Lower leg skin (tissue), 4 donors: ENCODE results near the gene IPP. TPM values are rescaled to one million over a fixed set of nuclear protein-coding genes. Genes with fewer than 3 reads are reported as not detected.
"Not testable (repeated sequence)": the region's sequence is repeated elsewhere in the genome, so short reads cannot be mapped to it uniquely, and the experiment has no call there.

Experiments used
- DNase-seq, 2 donors: peaks; one replicate each; pipeline ENCODE4 v3.0.0-alpha.2; 2019; ENCODE audit warnings: low spot score in 2 of 2
- H3K4me3 ChIP-seq: fragments of 200-600 bp; sonication (generic); 2 replicates; pipeline ENCODE4 v1.5.1; 2017; ENCODE audit warnings: mild to moderate bottlenecking, low read depth; ENCODE audit not compliant: poor library complexity, severe bottlenecking
- POLR2A ChIP-seq, 2 donors: fragments of 450-650 bp; IDR thresholded peaks; one replicate each; pipeline ENCODE4 v1.6.1; 2016 to 2017; ENCODE audit warnings: antibody characterized with exemption in 2 of 2, mild to moderate bottlenecking in 1 of 2, moderate library complexity in 1 of 2
- WGBS, 2 donors: methylation state at CpG; one replicate each; pipeline ENCODE4 v1.1.5; 2018; 5-methylcytosine and 5-hydroxymethylcytosine counted together
- intact Hi-C: fragments of 100-400 bp; cut with DNase I; formaldehyde crosslinking; loops from one replicate; pipeline ENCODE4 v1.15.0; 2023; ENCODE audit warnings: low total_unique reads
- total RNA-seq, 4 donors: library from RNA; depleted of rRNA; stranded (reverse); fragments of >200 nt; gene quantifications; one replicate each; pipeline ENCODE4 v1.1.0, GENCODE V29; 2016
- TF ChIP-seq, protein P1 (sequence below), 3 donors: fragments of 450-650 bp; IDR thresholded peaks; one replicate each; pipeline ENCODE4 v1.5.1; 2016; ENCODE audit warnings: antibody characterized with exemption in 3 of 3, mild to moderate bottlenecking in 3 of 3, moderate library complexity in 2 of 3

IPP gene
- total RNA-seq, 4 donors from 2014 or later = 6.1 to 11.7 (median 9.9) TPM

DNA sequence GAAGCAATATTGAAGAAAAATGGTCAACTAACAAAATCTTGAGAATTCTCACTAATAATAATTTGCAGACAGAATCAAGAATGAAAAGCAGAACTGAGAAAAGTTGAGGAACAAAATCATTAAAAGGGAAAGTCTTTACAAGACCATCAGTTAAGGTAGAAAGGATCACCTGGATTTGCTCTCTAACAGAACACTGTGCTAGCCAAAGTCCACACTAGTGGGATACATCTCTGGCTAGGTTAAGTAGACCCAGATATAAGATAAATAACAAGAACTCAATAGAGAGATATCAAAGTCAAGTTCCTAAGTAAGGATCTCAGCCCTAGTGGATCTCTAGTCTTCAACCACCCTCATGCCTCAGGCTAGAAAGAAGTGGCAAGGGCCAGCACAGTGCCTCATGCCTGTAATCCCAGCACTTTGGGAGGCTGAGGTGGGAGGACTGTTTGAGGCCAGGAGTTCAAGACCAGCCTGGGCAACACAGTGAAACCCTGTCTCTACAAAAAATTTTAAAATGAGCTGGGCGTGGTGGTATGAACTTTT is 19.6 kb downstream of the IPP start:
- H3K4me3 ChIP-seq = no peak overlapping the region
- intact Hi-C loops = no loop called here
- TF ChIP-seq, protein P1, sequence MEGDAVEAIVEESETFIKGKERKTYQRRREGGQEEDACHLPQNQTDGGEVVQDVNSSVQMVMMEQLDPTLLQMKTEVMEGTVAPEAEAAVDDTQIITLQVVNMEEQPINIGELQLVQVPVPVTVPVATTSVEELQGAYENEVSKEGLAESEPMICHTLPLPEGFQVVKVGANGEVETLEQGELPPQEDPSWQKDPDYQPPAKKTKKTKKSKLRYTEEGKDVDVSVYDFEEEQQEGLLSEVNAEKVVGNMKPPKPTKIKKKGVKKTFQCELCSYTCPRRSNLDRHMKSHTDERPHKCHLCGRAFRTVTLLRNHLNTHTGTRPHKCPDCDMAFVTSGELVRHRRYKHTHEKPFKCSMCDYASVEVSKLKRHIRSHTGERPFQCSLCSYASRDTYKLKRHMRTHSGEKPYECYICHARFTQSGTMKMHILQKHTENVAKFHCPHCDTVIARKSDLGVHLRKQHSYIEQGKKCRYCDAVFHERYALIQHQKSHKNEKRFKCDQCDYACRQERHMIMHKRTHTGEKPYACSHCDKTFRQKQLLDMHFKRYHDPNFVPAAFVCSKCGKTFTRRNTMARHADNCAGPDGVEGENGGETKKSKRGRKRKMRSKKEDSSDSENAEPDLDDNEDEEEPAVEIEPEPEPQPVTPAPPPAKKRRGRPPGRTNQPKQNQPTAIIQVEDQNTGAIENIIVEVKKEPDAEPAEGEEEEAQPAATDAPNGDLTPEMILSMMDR (IDR thresholded peaks at IDR 0.05) = no peak
- TF ChIP-seq POLR2A (IDR thresholded peaks at IDR 0.05) = no peak
- no peak for DNase-seq
- WGBS, 2 donors = 91 to 95% methylated on average over 1 of the region's 1 CpG

DNA sequence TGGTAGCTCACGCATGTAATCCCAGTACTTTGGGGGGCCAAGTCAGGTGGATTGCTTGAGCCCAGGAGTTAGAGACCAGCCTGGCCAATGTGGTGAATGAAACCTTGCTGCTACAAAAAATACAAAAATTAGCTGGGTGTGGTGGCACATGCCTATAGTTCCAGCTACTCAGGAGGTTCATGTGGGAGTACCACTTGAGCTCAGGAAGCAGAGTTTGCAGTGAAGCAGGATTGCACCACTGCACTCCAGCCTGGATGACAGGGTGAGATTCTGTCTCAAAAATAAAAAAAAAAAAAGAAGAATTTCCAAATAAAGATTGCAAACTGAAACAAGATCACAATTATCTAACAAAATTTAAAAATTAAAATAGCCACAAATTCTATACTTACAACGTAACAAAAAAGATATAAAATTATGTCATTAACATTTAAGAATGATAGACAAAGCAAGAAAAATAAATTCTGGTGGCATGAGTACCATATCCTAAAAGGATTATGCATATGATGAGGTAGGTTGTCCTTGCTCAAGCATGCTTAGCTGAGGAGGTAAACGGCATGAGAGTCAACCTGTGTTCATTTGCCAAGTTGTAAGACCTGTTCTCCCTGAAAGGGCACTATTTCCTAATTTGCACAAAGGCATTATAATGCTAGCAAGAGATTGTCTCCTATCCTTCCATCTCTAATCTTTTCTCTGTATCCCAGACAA is 20.2 kb downstream of the IPP start:
- no peak overlapping the region for H3K4me3 ChIP-seq
- 56 to 66% methylated on average over 3 of the region's 3 CpGs for WGBS, 2 donors
- TF ChIP-seq, protein P1 (IDR thresholded peaks at IDR 0.05) = no peak
- TF ChIP-seq POLR2A (IDR thresholded peaks at IDR 0.05) = no peak
- DNase-seq = no peak
- intact Hi-C loops = no loop called here

DNA sequence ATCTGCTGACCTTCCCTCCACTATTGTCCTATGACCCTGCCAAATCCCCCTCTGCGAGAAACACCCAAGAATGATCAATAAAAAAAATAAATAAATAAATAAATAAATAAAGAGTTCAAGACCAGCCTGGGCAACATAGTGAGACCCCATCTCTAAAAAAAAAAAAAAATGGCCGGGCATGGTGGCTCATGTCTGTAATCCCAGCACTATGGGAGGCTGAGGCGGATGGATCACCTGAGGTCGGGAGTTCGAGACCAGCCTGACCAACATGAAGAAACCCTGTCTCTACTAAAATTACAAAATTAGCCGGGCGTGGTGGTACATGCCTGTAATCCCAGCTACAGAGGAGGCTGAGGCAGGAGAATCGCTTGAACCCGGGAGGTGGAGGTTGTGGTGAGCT is 24.4 kb downstream of the IPP start:
- H3K4me3 ChIP-seq, intact Hi-C loops, DNase-seq: not testable (repeated sequence)
- 94 to 95% methylated on average over 9 of the region's 9 CpGs for WGBS, 2 donors

DNA sequence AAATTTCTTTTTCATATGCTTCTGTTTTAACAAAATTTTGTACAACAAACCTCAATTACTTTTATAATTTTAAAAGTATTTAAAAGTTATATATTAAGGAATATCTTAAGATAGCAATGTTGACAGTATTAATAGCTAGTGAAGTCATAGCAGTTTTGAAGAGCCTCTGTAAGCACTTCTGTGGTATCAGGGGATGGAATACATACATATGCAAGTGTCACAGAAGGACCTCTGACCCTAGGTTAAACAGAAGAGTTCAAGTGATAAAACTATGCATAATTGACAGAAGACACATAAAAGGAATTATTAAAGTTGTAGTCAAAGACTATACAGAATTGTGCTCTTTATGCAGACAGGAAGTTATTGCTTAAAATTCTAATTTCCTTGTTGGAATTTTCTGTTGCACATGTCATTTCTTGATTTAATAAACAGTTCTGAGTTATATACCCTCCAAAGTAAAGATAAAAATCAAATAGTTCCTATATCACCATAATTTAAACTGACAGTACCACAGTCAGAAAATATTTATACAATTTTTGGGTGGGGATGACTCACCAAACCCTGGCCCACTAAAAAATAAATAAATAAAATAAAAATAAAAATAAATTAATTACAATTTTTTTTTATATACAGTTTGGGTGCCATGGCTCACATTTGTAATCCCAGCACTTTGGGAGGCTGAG is 27.1 kb downstream of the IPP start:
- no peak for DNase-seq
- intact Hi-C loops = no loop called here
- TF ChIP-seq, protein P1 (IDR thresholded peaks at IDR 0.05) = no peak
- no peak for TF ChIP-seq POLR2A (IDR thresholded peaks at IDR 0.05)
- H3K4me3 ChIP-seq = no peak overlapping the region

DNA sequence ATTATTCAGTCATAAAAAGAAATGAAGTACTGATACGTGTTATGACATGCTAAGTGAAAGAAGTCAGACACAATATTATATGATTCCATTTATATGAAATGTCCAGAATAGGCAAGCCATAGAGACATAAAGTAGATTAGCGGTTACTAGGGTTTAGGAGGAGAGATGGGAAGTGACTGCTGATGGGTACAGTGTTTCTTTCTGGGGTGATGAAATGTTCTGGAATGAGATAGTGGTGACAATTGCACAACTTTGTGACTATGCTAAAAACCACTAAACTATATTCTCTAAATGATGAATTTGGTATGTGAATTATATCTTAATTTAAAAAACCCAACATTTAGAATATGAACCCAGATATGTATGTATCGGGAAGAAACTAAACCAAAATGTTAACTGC is 27.6 kb downstream of the IPP start:
- 95 to 96% methylated on average over 3 of the region's 3 CpGs for WGBS, 2 donors
- DNase-seq = no peak
- H3K4me3 ChIP-seq = no peak overlapping the region
- TF ChIP-seq, protein P1 (IDR thresholded peaks at IDR 0.05) = no peak
- TF ChIP-seq POLR2A (IDR thresholded peaks at IDR 0.05) = no peak
- intact Hi-C loops = no loop called here

DNA sequence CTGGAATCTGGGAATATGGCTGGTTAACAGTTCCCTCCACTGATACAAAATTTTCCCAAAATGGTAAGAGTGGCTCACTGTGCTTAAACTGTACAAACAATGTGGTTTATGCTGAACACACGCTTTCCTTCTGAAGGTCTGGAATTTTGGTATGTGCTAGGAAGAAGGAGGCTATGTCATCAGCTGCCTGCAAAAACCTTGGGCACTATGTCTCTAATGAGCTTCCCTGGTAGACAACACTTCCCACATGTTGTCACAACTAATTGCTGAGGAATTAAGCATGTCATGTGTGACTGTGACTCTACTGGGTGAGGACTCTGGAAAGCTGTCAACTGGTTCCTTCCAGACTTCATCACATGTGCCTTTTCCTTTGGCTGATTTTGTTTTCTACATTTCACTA is 29.2 kb downstream of the IPP start:
- TF ChIP-seq, protein P1 (IDR thresholded peaks at IDR 0.05) = no peak
- TF ChIP-seq POLR2A (IDR thresholded peaks at IDR 0.05) = no peak
- no peak for DNase-seq
- no peak overlapping the region for H3K4me3 ChIP-seq
- WGBS, 2 donors = 56 to 67% methylated on average over 1 of the region's 1 CpG
- intact Hi-C loops = no loop called here
